Measurements from ENCODE around the gene IFI16. TPM values are rescaled to one million over a fixed set of nuclear protein-coding genes. Genes with fewer than 3 reads are reported as not detected.

The IFI16 gene
- total RNA-seq, 1 experiment from 2014 or later = 0.98 TPM

DNA sequence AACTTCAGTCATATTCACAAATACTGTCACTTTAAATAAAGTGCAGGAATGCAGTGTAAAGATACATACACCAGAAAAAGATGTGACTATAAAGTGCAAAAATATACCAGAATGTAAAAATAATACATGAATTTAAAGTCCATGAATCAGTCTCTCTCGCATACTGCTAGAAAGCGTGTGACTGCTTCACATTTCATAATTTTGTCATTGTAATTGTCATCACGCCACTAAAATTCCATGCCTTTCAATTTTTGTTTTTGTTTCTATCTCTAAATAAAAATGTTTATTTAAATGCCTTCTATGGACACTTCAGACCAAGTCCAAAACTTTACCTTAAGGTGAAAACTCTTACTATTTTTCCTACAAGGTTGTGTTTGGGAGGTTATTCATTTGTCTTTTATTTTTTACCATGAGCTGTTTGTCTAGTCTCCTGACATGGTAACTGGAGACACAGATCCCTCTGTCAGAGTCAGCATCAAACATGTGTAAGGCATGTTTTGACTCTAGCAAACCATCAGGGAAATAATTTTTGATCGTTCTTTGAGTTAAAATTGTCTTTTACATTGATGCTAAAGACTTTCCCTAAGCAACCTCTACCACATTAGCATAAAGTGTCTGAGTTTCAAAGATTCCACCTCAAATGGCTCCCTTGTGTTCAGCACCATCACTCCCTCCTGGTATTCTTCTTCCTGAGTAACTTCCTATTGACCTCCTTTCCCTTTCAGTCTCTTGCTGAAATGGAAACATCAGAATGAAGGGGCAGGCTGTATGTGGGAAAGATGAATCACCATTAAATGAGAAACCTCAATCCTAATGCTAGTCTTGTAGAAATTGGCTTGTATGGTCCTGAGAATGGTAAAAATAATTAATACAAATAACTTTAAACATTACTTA lies 80.8 kb downstream of the IFI16 start:
- Histone ChIP-seq H2AFZ (ENCODE audit: low read length) (no peak overlapping the region), H4K20me1 (ENCODE audit: low read length) (no peaks in the 10 kb centered on the region), H3K27me3 (ENCODE audit: low read length) (peaks cover 13% of the 10 kb centered on the region), H3K4me1 (ENCODE audit: insufficient read depth, low read length) (peaks cover 11% of the 10 kb centered on the region), H3K79me2 (ENCODE audit: low read length) (no peaks in the 10 kb centered on the region), H3K9me2 (replicated peaks; ENCODE audit: low read length) (no peaks in the 10 kb centered on the region), H3K9me3 (ENCODE audit: low read length) (no peaks in the 10 kb centered on the region), H3K36me3 (ENCODE audit: low read depth, low read length) (no peaks in the 10 kb centered on the region), H3K9ac (ENCODE audit: low read length) (no peak overlapping the region), H3F3A (ENCODE audit: low read length, unreplicated experiment) (no peaks in the 10 kb centered on the region), H3K27ac (ENCODE audit: low read length) (no peak overlapping the region), H3K4me3 (ENCODE audit: low read length) (no peak overlapping the region), H3K4me2 (ENCODE audit: low read length) (no peak overlapping the region)
- POLR2A ChIA-PET (ENCODE audit: unreplicated experiment) = no interaction called here
- DNase-seq = no peak
- intact Hi-C loops (cut with micrococcal nuclease) = no loop called here
- BruUV-seq (replicated peaks) = no TSS peak
- TF ChIP-seq EZH2phosphoT487 (IDR thresholded peaks at IDR 0.05; ENCODE audit: borderline replicate concordance, low read length) (no peak), EZH2 (IDR thresholded peaks at IDR 0.05; ENCODE audit: low read length, unreplicated experiment) (no peak)
- TF ChIP-seq, protein P1, sequence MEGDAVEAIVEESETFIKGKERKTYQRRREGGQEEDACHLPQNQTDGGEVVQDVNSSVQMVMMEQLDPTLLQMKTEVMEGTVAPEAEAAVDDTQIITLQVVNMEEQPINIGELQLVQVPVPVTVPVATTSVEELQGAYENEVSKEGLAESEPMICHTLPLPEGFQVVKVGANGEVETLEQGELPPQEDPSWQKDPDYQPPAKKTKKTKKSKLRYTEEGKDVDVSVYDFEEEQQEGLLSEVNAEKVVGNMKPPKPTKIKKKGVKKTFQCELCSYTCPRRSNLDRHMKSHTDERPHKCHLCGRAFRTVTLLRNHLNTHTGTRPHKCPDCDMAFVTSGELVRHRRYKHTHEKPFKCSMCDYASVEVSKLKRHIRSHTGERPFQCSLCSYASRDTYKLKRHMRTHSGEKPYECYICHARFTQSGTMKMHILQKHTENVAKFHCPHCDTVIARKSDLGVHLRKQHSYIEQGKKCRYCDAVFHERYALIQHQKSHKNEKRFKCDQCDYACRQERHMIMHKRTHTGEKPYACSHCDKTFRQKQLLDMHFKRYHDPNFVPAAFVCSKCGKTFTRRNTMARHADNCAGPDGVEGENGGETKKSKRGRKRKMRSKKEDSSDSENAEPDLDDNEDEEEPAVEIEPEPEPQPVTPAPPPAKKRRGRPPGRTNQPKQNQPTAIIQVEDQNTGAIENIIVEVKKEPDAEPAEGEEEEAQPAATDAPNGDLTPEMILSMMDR (conservative IDR thresholded peaks at IDR 0.05; ENCODE audit: low read depth, low read length) = no peak
- ATAC-seq = no peak
- CTCF ChIA-PET = no interaction called here

DNA sequence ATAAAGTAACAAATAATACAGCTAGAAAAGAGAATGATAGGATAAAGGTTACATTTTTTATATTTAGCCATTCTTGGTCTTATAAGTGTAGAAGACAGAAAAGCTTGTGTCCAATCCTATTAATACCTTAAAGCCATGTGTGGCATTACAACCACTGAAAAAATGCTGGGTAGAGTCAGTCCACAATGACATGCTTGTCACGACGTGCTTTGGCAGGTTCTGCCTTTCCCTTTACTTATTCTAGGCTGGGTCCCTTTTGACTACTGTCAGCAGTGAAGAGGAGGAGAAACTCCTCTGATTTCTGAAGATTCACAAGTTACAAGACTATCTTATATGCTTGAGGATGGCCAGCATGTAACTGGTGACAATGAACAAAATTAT lies 81.5 kb downstream of the IFI16 start:
- no TSS peak for BruUV-seq (replicated peaks)
- DNase-seq = no peak
- TF ChIP-seq EZH2 (IDR thresholded peaks at IDR 0.05; ENCODE audit: low read length, unreplicated experiment) = no peak
- TF ChIP-seq, protein P1 (conservative IDR thresholded peaks at IDR 0.05; ENCODE audit: low read depth, low read length) = no peak
- TF ChIP-seq EZH2phosphoT487 (IDR thresholded peaks at IDR 0.05; ENCODE audit: borderline replicate concordance, low read length) = no peak
- Histone ChIP-seq H3K27me3 (ENCODE audit: low read length) (peaks cover 20% of the 10 kb centered on the region), H4K20me1 (ENCODE audit: low read length) (no peaks in the 10 kb centered on the region), H3K79me2 (ENCODE audit: low read length) (no peaks in the 10 kb centered on the region), H3K4me1 (ENCODE audit: insufficient read depth, low read length) (peaks cover 11% of the 10 kb centered on the region), H3K4me2 (ENCODE audit: low read length) (no peak overlapping the region), H3F3A (ENCODE audit: low read length, unreplicated experiment) (no peaks in the 10 kb centered on the region), H3K4me3 (ENCODE audit: low read length) (no peak overlapping the region), H2AFZ (ENCODE audit: low read length) (no peak overlapping the region), H3K27ac (ENCODE audit: low read length) (no peak overlapping the region), H3K9me3 (ENCODE audit: low read length) (no peaks in the 10 kb centered on the region), H3K36me3 (ENCODE audit: low read depth, low read length) (no peaks in the 10 kb centered on the region), H3K9me2 (replicated peaks; ENCODE audit: low read length) (no peaks in the 10 kb centered on the region), H3K9ac (ENCODE audit: low read length) (no peak overlapping the region)
- intact Hi-C loops (cut with micrococcal nuclease) = no loop called here
- CTCF ChIA-PET = no interaction called here
- no peak for ATAC-seq
- POLR2A ChIA-PET (ENCODE audit: unreplicated experiment) = no interaction called here

DNA sequence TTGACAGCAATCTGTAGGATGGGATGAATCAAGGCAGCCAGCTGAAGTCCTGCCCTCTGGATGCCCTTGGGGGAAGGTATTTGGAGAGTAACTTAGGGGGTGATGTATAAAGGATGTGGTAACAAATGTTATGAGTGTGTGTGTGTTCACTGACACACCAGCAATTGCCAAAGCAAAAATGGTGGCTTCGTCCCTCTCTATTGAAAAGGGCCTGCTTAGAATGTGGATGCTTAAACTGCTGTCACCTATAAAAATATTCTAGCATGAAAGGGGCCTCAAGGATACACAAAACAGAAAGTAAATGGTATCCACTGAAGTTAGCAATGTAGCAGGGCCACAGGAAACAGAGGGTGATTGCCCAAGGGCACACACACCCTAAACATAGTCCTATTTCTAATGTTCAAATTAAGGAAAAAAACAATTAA lies 81.9 kb downstream of the IFI16 start:
- H3K36me3 ChIP-seq (ENCODE audit: low read depth, low read length) = no peaks in the 10 kb centered on the region
- peak; percentile 12 for DNase-seq
- H3F3A ChIP-seq (ENCODE audit: low read length, unreplicated experiment) = no peaks in the 10 kb centered on the region
- peak; percentile 37; the same call in 1 of the 2 replicates for ATAC-seq
- no peak overlapping the region; the same call in 1 of the 2 replicates for H3K4me2 ChIP-seq (ENCODE audit: low read length)
- no peaks in the 10 kb centered on the region for H3K9me3 ChIP-seq (ENCODE audit: low read length)
- ChIA-PET CTCF (no interaction called here), POLR2A (ENCODE audit: unreplicated experiment) (no interaction called here)
- intact Hi-C loops (cut with micrococcal nuclease) = no loop called here
- no peaks in the 10 kb centered on the region for H4K20me1 ChIP-seq (ENCODE audit: low read length)
- peaks cover 11% of the 10 kb centered on the region for H3K4me1 ChIP-seq (ENCODE audit: insufficient read depth, low read length)
- no peak overlapping the region for H3K4me3 ChIP-seq (ENCODE audit: low read length)
- H2AFZ ChIP-seq (ENCODE audit: low read length) = no peak overlapping the region
- no peak overlapping the region for H3K27ac ChIP-seq (ENCODE audit: low read length)
- peaks cover 22% of the 10 kb centered on the region for H3K27me3 ChIP-seq (ENCODE audit: low read length)
- TF ChIP-seq EZH2phosphoT487 (IDR thresholded peaks at IDR 0.05; ENCODE audit: borderline replicate concordance, low read length) (no peak), EZH2 (IDR thresholded peaks at IDR 0.05; ENCODE audit: low read length, unreplicated experiment) (no peak)
- TF ChIP-seq, protein P1 (conservative IDR thresholded peaks at IDR 0.05; ENCODE audit: low read depth, low read length) = no peak
- no peaks in the 10 kb centered on the region for H3K79me2 ChIP-seq (ENCODE audit: low read length)
- no peak overlapping the region for H3K9ac ChIP-seq (ENCODE audit: low read length)
- BruUV-seq (replicated peaks) = no TSS peak
- H3K9me2 ChIP-seq (replicated peaks; ENCODE audit: low read length) = no peaks in the 10 kb centered on the region
